NCI-H1436 (cell line): ENCODE results near the gene SGK2.
"Not testable (repeated sequence)": the region's sequence is repeated elsewhere in the genome, so short reads cannot be mapped to it uniquely, and the experiment has no call there.

Experiments used
- DNase-seq: peaks from one replicate; lab custom pipeline; 2025; lab: John Stamatoyannopoulos, UW

SGK2 gene

DNA sequence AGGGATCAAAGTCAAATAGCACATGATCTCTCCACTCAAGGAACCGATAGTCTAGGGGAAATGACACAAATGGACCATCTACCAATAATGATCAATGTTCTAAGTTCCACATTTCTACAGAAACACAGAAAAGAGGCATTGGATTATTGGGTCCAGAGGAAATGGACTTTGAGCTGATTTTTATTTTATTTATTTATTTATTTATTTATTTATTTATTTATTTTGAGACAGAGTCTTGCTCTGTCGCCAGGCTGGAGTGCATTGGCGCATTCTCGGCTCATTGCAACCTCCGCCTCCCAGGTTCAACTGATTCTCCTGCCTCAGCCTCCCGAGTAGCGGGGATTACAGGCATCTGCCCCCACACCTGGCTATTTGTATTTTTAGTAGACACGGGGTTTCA is 43.1 kb downstream of the SGK2 start:
- not testable (repeated sequence) for DNase-seq

- no peak for DNase-seq
These were observed 44.3 kb downstream of the SGK2 start for GRCh38 chr20:43603124-43603523.

DNA sequence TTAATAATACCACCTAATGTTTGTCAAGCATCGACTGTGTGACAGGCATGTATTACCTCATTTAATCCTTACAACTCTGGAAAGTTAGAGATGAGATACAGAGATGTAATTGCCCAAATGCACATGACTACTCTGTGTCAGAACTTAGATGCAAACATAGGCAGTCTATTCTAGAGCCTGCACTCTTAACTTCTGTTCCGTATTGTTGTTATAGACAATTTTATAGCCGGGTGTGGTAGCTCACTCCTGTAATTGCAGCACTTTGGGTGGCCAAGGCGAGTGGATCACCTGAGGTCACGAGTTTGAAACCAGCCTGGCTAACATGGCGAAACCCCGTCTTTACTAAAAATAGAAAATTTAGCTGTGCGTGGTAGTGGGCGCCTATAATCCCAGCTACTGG is 46.9 kb downstream of the SGK2 start:
- no peak for DNase-seq

- DNase-seq, result not testable (repeated sequence)
These were observed 48.5 kb downstream of the SGK2 start for GRCh38 chr20:43607278-43607677.

DNA sequence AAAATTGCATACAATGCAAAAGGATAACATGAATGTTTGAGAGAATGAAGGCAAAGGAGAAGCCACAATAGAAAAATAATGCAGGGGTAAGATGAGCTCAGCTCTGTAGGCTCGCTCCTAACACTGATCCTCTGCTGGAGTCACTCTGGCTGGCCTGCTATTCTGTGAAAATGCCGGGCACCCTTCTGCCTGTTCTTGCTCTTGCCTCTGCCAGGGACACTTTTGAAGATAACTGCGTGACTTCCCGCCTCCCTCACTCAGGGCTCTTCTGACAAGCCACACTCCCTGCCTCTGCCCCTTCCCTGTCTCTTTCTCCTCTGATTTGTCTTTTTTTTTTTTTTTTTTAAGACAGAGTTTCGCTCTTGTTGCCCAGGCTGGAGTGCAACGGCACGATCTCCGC is 72.8 kb downstream of the SGK2 start:
- DNase-seq, result no peak
